ENCODE results near the gene MEI1.

Gene MEI1

DNA sequence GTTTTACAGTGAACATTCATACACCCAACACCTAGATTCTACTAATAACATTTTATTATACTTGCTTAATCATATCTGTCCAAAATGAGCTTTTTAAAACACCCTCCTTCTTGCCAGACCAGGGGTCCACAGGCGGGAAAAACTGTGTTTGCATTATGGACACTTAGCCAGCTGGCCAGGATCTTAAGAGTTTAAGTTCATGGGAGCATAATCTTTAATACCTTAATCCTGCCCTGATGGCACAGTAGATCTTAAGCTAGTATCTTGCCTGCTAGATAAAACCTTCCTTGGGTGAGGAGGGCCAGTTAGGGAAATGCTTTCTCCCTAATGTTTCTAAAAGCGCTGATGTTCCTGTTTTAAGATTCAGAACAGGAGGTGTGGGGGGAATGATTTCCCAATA, 88.0 kb downstream of the MEI1 start:
- DNase-seq: no peak

DNA sequence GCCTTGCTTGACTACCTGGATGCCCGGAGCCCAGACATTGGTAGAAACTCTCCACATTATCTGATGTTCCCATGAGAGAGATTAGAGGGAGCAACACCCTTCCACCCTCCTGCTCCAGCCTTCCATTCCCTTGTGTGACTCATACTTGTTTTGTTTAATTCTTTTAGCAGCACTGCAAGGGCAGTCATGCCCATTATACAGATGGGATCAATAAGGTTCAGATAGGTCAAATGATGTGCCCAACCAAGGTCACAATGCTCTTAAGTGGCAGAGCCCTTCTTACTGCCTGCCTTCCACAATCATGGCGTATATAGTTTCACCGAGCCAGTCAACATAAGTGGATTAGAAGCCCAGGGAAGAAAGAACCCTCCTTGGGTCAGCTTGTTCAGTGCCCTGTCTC, 94.6 kb downstream of the MEI1 start:
- no peak for DNase-seq

DNA sequence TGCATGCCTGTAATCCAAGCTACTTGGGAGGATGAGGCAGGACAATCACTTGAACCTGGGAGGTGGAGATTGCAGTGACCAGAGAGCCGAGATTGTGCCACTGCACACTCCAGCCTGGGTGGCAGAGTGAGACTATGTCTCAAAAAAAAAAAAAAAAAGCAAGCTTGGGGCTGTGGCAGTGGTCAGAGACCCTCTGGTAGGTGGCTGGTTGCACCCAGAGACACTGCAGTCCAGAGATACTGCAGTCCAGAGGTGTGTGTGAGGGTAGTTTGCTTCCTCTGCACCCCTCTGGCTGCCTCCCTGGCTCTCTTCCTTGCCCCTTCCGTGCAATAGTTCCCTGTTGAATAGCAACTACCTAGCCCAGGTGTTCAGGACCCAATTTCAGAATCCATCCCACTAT, 99.4 kb downstream of the MEI1 start:
- no peak for DNase-seq

DNA sequence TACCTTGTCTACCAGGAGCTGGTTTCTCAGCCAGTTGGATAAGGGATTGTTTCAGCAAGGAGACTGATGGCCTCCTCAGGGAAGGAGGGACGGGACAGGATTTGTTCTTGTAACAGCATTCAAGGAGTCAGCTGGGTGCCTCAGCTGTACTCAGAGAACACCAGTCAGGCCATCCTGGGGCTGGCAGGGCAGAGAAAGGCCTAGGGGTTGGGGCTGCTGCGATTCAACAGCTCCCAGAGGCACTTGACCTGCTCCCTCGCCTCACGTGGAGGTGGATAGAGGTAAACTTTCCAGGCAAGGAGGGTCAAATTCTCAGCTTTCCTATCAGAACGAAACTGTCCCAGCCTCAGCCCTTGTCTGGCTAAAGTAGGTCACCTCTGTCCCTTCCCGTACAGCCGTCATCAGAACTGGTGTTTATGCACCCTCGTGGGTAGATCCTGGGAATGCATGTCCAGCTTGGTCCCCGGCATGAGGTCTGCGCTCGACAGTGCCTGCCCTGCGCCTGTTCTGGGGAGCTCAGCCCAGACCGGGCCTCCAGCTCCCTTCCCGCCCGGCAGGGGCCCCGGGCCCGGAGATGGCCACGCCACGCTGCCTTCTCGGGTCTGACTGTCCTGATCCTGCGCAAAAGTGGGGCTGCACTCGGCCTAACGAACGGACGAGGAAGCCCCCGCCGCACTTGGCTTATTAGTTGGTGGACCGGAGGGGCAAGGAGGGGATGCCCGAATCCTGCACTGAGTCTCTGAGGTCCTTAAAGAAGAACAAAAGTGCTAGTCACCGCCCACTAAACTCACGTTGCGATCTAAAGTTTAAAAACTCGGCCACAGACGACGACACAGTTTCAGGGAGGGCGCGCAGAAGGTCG, 100.4 kb downstream of the MEI1 start:
- DNase-seq: peak in 1 of 5 donors; percentile 16

DNA sequence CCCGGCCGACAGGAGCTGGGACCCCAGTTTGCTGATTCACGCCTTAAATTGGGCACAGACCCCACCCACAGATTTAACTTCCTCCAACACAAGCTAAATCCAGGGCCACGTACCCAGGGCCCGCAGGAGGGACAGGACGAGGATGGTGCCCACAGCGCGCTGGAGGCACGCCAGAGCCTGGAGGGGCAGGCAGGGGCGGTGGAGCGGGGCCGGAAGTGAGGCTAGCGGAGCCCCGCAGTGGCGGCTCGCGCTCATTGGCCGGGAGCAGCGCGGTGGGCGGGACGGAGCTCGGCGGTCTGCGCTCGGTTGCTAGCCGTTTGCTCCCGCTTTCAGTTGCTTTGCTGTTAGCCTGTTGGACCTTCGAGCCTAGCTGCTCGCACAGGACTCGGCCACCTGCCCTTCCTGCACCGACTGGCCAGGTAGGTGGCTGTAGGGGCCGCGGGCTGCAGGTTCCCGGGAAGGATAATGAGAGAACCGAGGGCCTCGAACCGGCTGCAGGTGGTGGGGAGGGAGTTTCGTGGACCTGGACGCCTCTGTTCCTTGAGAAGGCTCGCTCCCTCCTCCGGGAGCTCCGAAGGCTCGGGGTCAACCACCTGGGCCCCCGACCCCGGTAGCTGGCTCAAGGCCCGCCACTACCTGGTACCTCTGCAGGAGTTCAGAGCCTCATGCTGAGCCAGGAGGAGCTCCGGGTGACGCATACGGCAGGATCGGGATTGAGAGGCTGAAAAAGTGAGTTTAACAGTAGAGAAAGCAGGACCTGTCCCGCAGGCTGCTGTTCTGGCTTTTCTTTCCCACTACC, 101.2 kb downstream of the MEI1 start, which contains the start of gene CCDC134:
Gene CCDC134, plus strand, starts transcription at position 332 of the 799 bp plus-strand sequence. CDS start 8,212 bp downstream, outside the sequence.
- DNase-seq: peak; percentile 80 to 92 (median 84)

DNA sequence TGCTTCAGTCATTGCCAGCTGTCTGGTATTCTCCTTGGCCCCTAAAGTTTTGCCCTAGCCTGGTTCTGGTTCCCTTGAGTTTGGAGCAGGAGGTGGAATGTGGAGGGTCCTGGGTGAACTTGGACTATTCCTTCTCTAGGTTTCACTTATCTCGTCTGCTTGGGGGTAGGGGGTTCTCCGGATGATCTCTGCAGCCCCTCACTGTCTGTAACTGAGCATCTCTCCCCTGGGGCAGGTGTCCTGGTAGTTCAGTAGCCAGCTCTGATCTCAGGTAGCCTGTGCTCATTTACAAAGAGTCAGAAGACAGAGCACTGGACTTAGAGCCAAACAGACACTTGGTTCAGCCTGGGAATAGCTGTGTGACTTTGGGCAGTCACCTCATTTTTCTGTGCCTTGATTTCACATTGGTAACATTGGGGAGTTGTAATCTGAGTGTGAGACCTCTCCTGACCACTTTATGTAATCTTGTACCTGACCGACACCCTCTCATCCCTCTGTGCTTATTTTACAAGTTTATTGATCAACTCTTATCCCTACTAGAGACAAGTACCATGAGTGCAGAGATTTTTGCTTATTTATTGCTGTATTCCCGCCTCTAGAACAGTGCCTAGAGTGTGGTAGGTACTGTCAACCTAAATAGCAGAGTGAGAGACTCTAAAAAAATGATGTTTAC, 102.0 kb downstream of the MEI1 start:
- DNase-seq: no peak

DNA sequence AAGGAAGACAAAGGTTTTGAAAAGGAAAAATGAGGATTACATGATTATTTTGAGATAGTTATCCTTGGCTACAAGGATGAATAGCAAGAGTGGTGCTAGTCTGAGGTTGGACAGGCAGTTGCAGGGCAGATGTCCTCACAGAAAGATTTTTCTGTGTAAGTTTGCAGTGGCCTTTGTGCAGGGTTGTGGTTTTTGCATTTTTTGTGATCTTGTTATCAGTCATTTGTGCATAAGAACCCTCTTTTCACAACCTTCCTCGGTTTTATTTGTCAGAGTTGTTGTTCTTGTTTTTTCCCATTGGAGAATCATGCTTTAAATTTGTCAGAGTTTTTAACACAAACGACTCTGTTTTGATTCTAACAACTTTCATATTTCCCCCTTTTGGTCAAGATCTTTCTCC, 102.6 kb downstream of the MEI1 start:
- DNase-seq: no peak

DNA sequence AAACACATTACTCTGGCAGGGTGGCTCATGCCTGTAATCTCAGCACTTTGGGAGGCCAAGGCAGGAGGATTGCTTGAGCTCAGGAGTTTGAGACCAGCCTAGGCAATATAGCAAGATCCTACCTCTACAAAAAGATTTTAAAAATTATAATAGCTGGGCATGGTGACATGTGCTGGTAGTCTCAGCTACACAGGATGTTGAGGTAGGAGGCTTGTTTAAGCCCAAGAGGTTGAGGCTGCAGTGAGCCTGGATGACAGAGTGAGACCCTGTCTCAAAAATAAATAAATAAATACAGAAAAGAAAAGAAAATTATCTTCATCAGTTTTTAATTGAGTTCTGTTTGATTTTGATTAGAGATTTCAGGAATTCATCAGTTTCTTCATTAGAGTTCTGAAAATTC, 106.3 kb downstream of the MEI1 start:
- DNase-seq: no peak

DNA sequence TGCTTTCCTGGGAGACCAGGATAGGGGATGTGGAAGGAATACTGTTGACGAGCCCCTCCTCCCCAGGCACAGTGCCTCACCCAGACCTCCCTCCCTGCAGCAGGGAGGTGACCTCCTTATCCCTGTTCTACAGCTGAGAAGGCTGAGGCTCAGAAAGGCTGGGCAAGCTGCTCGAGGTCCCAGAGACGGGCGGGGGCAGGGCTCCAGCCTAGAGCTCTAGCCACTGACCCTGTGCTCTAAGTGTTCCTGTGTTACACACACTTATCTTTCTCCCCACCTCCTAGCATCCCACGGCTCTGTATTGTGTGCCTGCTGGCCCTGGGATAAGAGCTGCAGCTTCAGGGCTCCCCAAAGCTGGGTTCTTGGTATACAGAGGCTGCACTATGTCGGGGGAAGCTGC, 109.1 kb downstream of the MEI1 start:
- no peak for DNase-seq

DNA sequence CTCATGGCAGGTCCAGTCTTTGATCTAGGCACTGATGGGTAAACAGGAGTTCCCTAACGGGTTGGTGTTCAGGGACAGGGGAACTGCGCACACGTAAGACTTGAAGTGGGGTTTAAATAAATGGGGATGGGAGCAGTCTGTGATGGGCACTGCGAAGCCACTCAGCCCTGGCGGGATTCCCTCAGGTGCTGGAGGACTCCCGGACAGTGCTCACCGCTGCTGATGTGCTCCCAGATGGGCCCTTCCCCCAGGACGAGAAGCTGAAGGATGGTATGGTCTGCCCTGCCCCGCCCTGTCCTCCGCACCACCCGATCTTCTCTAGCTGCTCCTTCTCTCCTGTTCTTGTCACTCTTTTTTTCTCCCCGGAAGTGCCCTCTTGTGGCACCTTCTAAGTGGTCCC, 110.7 kb downstream of the MEI1 start:
- no peak for DNase-seq

DNA sequence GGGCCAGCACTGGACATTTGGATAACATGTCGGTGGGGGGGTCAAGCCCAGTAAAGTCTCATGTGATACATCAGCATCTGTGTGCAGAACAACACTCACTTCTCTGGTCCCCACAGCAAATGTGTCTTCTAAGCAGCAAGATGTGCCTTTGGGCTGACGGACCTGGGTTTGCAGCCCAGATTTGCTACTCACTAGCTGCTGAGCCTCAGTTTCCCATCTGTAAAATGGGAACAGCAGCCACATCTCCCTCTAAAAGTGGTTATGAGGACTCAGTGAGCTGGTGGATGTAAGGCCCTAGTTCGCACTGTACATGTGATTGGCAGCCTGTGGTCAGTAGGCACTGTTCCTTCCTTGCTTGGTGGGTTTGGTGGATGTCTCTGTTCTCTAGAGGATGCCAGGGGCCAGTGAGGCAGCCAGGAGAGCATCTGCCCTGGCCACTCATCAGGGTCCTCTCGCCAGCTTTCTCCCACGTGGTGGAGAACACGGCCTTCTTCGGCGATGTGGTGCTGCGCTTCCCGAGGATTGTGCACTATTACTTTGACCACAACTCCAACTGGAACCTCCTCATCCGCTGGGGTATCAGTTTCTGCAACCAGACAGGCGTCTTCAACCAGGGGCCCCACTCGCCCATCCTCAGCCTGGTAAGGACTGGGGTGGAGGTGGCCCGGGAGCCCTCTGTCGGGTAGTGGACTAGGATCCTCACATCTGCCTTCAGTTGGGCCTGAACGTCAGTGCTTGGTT, 113.7 kb downstream of the MEI1 start:
- no peak for DNase-seq

DNA sequence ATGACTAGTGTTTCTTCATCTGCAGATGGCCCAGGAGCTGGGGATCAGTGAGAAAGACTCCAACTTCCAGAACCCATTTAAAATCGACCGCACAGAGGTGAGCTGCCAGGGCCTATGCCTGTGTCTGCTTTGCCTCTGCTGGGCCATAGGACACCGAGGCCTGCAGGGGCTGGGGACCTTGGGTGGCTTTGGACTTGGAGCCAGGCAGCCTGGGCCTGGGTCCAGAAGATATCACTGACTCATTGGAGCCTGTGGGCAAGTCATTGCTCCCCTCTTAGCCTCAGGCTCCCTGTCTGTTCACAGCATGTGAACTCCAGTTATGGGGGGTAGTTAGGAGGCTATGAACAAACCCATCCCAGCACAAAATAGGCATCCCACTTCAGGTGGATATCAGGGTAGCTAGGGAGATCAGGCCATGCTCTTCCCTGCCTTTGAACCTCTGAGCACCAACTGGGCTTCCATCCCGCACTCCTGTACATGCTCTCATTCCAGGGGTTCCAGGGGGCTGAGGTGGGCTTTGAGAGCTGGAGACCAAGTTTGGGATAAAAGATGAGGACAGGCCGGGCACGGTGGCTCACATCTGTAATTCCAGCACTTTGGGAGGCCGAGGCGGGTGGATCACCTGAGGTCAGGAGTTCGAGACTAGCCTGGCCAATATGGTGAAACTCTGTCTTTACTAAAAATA, 114.6 kb downstream of the MEI1 start:
- no peak for DNase-seq

DNA sequence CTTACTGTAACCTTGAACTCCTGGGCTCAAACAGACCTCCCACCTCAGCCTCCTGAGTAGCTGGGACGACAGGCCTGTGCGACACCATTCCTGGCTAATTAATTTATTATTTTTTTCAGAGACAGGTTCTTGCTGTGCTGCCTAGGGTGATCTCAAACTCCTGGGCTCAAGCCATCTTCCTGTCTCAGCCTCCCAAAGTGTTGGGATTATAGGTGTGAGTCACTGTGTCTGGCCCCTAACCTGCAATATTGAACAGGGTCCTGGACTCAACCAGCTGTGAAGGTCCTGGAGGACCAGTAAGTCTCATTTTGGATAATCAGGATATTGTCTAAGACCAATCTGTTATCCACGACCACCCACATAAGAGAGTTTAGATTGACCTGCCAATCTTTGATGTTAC, 116.4 kb downstream of the MEI1 start:
- DNase-seq: no peak

DNA sequence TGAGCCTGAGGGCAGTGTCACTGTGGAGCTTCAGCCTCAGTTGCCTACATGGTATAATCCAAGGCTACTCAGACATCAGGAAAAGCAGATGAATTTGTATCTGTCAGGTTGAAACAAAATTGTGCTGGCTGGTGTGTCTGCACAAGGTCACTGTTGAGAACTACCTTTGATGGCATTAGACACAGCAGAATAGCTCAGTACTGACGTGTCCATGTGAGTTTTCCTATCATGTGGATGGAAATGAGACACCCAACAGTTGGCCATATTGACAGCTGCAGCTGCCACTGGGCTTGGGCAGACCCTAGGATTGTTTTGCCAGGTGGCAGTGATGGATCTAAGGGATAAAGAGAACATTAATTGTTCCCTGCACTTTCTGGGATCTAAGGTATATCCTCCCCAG, 116.9 kb downstream of the MEI1 start:
- no peak for DNase-seq

DNA sequence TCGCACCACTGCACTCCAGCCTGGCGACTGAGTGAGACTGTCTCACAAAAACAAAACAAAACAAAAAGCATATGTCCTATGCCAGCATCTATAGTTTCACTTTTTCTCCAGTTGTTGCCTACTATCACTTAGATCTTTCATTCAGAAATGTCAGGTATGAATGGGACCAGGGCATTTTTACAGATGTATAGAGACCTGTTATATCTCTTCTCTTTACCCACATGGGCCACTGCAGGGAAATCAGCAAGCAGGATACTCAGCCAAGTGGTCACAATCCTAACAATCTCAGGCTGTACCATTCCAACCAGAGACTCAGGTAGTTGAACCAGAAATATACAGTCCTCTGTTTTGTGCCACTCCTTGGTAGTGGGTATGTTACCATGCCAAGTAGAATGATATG, 117.6 kb downstream of the MEI1 start:
- DNase-seq: no peak

DNA sequence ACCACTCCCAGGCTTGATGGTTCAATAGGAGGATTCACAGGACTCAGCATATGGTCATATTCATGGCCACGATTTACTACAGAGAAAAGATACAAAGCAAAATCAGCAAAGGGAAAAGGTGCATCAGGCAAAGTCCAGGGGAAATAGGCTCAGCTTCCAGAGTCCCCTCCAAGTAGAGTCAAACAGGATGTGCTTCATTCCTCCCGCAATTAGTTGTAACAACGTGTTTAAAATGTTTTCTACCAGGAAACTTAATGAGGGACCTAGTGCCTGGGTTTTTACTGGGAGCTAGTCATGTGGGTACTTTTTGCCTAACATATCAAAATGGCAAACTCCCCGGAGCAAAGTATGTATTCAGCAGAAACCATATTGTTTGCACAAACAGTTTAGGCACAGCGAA, 118.7 kb downstream of the MEI1 start:
- DNase-seq: no peak

DNA sequence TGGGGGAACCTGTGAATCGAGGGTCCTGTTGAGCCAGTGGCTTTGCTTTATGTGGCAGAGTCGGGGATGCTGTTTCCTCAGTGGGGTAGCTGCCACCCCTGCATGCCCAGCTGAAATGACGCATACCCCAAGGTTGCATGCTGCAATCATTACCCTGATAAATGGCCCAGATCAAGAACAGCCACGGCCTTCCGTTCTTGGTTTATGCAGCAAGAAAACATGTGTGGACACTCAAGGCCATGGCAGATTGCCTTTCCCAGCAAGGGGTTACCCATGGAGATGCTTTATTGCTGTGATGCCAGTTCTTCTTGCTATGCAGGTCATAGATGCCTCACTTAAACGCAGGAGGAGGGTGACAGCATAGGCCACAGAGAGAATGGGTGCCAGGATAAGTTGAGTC, 119.3 kb downstream of the MEI1 start:
- no peak for DNase-seq

DNA sequence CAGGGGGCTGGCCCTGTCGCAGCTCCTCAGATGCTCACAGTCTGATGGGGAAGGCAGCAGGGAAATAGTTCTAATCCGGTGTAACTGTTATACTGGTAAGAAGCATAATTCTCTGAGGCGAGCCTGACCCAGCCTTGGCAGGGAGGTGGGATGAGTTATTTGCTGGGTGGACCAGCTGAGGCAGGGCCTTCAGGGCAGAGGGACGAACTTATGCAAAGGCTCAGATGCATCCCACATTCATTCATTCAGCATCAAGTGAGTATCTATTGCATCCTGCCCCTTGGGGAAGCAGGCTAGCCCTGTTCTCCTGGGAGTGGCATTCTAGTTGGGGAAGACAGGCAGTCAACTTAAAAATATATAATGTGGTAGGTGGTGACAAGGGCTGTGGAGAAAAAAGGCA, 120.0 kb downstream of the MEI1 start:
- DNase-seq: no peak

DNA sequence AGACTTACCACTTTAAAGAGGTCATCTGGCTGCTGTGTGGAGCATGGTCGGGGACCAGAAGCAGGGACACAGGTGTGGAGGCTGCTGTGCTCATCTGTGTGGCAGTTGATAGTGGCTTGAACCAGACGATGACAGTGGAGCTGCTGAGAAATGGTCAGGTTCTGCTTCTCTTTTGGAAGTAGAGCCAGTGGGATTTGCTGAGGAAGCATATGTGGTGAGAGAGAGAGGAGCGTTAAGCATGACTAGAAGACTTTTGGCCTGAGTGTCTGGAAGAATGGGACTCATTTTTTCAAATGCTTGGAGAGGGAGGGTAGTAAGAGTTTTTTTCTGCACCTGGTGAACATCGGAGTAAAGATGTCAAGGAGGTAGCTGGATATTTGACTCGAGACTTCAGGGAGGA, 121.1 kb downstream of the MEI1 start:
- DNase-seq: no peak

DNA sequence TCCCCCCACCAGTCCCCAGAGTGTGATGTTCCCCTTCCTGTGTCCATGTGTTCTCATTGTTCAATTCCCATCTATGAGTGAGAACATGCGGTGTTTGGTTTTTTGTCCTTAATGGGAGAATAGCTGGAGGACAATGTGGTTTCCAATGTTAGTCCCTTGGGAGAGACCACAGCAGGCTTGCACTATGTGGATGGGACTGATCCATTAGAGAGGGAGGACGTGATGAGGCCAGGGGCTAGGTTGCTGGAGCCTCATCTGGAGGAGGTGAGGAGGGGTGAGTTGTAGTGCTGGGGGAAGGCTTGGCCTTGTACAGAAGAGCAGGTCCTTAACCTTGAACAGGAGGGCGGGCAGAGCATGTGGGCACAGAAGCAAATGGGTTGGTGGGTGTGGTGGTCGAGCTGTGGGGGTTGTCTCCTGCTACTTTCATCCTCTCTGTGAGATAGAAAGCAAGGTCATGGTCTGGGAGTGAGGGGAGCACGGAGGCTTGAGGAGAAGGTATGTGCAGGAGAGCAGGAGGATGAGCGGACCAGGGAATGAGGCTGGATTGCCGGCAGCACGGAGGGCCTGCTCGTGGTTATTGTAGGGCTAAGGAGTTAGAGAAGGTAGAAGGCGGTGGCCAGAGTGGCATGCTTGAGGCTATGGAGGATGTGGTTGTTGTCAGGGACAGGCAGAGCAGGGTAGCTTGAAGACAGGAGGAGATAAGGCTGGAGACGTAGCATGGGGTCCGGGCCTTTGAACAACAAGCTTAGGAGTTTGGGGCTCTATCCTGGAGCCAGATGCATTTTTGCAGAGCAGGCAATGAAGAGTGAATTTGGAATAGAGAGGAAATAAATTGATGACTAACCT, 122.4 kb downstream of the MEI1 start:
- no peak for DNase-seq

Data from T-helper 1 cell (primary cell).